ENCODE data around the gene RNF149. TPM values are rescaled to one million over a fixed set of nuclear protein-coding genes. Genes with fewer than 3 reads are reported as not detected.

The RNF149 gene
- total and polyA plus RNA-seq, 4 donors, result 22.9 to 92.1 (median 52.9) TPM

GRCh38 chr2:101340141-101340551, 31.6 kb upstream of the RNF149 start:
- no peak for DNase-seq
- Histone ChIP-seq H3K27me3 (ENCODE audit: control insufficient read depth in 1 of 2, insufficient read depth in 2 of 2, low read length in 1 of 2) (no peaks in the 10 kb centered on the region), H3K4me1 (ENCODE audit: control insufficient read depth in 1 of 2, insufficient read depth in 2 of 2, low read length in 2 of 2) (no peaks in the 10 kb centered on the region), H3K9me3 (ENCODE audit: control insufficient read depth, low read length) (no peaks in the 10 kb centered on the region), H3K27ac (ENCODE audit: low read depth in 1 of 2, low read length in 2 of 2) (no peak overlapping the region), H3K4me3 (ENCODE audit: low read length in 2 of 2) (no peak overlapping the region), H3K36me3 (ENCODE audit: control insufficient read depth in 1 of 2, insufficient read depth in 2 of 2, low read length in 1 of 2) (no peaks in the 10 kb centered on the region)
- WGBS, 2 donors, result 93 to 97% methylated on average over 1 of the region's 1 CpG
- intact Hi-C loops (cut with DNase I), result loop anchor here in 1 of 2 donors (10.0 kb wide), 1 partner anchor 495 kb away; no protein-coding TSS in a partner anchor
- ATAC-seq (ENCODE audit: low FRiP score), result no peak

DNA sequence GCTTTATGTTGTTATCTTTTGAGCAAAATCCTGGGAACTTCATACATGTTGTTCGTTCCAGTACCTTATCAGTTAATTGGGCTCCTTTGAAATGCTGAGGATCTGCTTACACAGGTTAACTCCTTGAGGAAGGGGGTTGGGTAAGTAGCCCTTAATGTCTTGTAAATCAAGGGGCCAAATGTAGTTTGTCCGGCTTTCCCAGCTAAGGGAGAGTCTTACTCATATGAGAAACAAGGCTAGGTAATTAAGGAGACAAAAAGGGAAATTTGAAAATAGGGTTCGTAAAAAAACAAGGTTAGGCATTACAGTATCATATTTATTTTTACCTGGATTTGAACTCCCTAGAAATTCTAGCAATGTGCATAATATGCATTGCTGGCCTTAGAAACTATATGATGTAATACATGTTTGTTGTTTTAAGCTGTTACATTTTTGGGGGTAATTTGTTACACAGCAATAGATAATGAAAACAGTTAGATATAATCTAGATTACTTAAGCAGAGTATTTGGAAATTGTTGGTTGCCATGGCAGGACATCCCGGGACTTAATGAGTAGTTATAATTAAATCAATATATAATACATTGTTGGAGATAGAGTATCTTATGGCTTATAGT, 30.9 kb upstream of the RNF149 start:
- Histone ChIP-seq H3K36me3 (ENCODE audit: control insufficient read depth in 1 of 2, insufficient read depth in 2 of 2, low read length in 1 of 2) (no peaks in the 10 kb centered on the region), H3K9me3 (ENCODE audit: control insufficient read depth, low read length) (no peaks in the 10 kb centered on the region), H3K4me3 (ENCODE audit: low read length in 2 of 2) (no peak overlapping the region), H3K27me3 (ENCODE audit: control insufficient read depth in 1 of 2, insufficient read depth in 2 of 2, low read length in 1 of 2) (no peaks in the 10 kb centered on the region), H3K27ac (ENCODE audit: low read depth in 1 of 2, low read length in 2 of 2) (no peak overlapping the region), H3K4me1 (ENCODE audit: control insufficient read depth in 1 of 2, insufficient read depth in 2 of 2, low read length in 2 of 2) (no peaks in the 10 kb centered on the region)
- DNase-seq (no peak), ATAC-seq (ENCODE audit: low FRiP score) (no peak)
- WGBS, 2 donors, result 88% methylated on average over 4 of the region's 4 CpGs
- intact Hi-C loops (cut with DNase I), result no loop called here

- Histone ChIP-seq H3K27ac (ENCODE audit: low read depth in 1 of 2, low read length in 2 of 2) (no peak overlapping the region), H3K4me3 (ENCODE audit: low read length in 2 of 2) (no peak overlapping the region), H3K36me3 (ENCODE audit: control insufficient read depth in 1 of 2, insufficient read depth in 2 of 2, low read length in 1 of 2) (no peaks in the 10 kb centered on the region), H3K9me3 (ENCODE audit: control insufficient read depth, low read length) (no peaks in the 10 kb centered on the region), H3K27me3 (ENCODE audit: control insufficient read depth in 1 of 2, insufficient read depth in 2 of 2, low read length in 1 of 2) (no peaks in the 10 kb centered on the region), H3K4me1 (ENCODE audit: control insufficient read depth in 1 of 2, insufficient read depth in 2 of 2, low read length in 2 of 2) (no peaks in the 10 kb centered on the region)
- intact Hi-C loops (cut with DNase I), result no loop called here
- WGBS, 2 donors, result 5 to 11% methylated on average over 2 of the region's 2 CpGs
- no peak for ATAC-seq (ENCODE audit: low FRiP score)
- DNase-seq, result no peak
These were observed 29.4 kb upstream of the RNF149 start for GRCh38 chr2:101337877-101338276.

- intact Hi-C loops (cut with DNase I), result no loop called here
- DNase-seq, result no peak
- Histone ChIP-seq H3K27ac (ENCODE audit: low read depth in 1 of 2, low read length in 2 of 2) (no peak overlapping the region), H3K4me1 (ENCODE audit: control insufficient read depth in 1 of 2, insufficient read depth in 2 of 2, low read length in 2 of 2) (no peaks in the 10 kb centered on the region), H3K4me3 (ENCODE audit: low read length in 2 of 2) (no peak overlapping the region), H3K27me3 (ENCODE audit: control insufficient read depth in 1 of 2, insufficient read depth in 2 of 2, low read length in 1 of 2) (no peaks in the 10 kb centered on the region), H3K36me3 (ENCODE audit: control insufficient read depth in 1 of 2, insufficient read depth in 2 of 2, low read length in 1 of 2) (no peaks in the 10 kb centered on the region), H3K9me3 (ENCODE audit: control insufficient read depth, low read length) (no peaks in the 10 kb centered on the region)
- no peak for ATAC-seq (ENCODE audit: low FRiP score)
- 74 to 75% methylated on average over 5 of the region's 5 CpGs for WGBS, 2 donors
These were observed 24.6 kb upstream of the RNF149 start for GRCh38 chr2:101332885-101333766.

GRCh38 chr2:101331202-101331601, 22.7 kb upstream of the RNF149 start:
- no peaks in the 10 kb centered on the region for H3K27me3 ChIP-seq (ENCODE audit: control insufficient read depth in 1 of 2, insufficient read depth in 2 of 2, low read length in 1 of 2)
- no peaks in the 10 kb centered on the region for H3K4me1 ChIP-seq (ENCODE audit: control insufficient read depth in 1 of 2, insufficient read depth in 2 of 2, low read length in 2 of 2)
- H3K4me3 ChIP-seq (ENCODE audit: low read length in 2 of 2), result no peak overlapping the region
- 89 to 93% methylated on average over 2 of the region's 2 CpGs for WGBS, 2 donors
- no peak overlapping the region for H3K27ac ChIP-seq (ENCODE audit: low read depth in 1 of 2, low read length in 2 of 2)
- intact Hi-C loops (cut with DNase I), result no loop called here
- ATAC-seq (ENCODE audit: low FRiP score), result no peak
- no peak for DNase-seq
- no peaks in the 10 kb centered on the region for H3K36me3 ChIP-seq (ENCODE audit: control insufficient read depth in 1 of 2, insufficient read depth in 2 of 2, low read length in 1 of 2)
- no peaks in the 10 kb centered on the region for H3K9me3 ChIP-seq (ENCODE audit: control insufficient read depth, low read length)

DNA sequence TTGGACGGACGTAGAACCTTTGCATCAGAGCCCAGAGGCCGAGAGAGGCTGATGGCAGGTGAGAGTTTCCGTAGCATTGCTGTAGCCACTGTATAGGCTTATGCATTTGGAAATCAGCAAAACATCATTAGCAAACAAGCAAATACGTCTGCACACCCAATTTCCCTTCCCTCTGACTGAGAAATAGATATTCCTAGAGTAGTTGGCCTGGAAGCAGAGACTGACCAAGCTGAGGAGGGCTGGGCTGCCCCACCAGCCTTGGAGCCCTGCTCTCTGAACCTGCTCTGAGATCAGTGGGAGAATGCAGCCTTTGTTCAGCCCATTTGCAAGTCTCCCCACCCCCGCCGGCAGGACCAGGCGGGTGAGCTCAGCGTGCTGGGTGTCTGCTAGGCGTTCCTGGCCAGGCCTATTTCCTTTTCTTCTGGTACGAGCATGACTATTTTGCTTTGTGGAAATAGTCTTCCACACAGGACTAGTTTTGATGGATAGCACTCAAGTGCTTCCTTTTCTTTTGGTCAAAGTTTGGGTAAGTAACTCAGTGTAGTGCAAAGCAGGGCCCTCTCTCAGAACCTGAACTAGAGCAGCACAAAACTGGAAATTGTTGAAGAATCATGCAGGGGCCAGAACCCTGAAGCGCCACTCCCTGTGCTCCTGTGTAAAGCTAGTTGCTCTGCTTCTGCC, 21.9 kb upstream of the RNF149 start:
- H3K36me3 ChIP-seq (ENCODE audit: control insufficient read depth in 1 of 2, insufficient read depth in 2 of 2, low read length in 1 of 2), result no peaks in the 10 kb centered on the region
- ATAC-seq (ENCODE audit: low FRiP score), result peak; percentile 57

DNA sequence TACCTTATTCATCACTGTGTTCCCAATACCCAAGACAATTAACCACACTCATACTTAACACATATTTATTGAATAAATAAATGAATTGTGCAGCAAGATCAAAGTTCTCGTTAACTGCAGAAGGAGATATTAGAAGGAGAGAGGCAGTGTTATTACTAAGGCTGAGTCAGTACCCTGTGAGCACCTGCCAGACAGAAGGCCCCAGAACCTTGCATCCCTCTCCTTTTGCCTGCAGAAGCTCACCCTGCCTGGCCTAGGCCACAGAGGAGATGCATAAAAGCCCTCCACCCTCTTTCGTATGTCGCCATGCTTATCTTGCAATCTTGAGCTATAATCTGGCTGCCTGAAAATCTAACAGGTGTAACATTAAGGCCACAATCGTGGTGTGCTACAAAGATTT, 20.5 kb upstream of the RNF149 start:
- 94 to 99% methylated on average over 4 of the region's 4 CpGs for WGBS, 2 donors
- intact Hi-C loops (cut with DNase I), result no loop called here
- DNase-seq, result no peak
- Histone ChIP-seq H3K36me3 (ENCODE audit: control insufficient read depth in 1 of 2, insufficient read depth in 2 of 2, low read length in 1 of 2) (no peaks in the 10 kb centered on the region), H3K27me3 (ENCODE audit: control insufficient read depth in 1 of 2, insufficient read depth in 2 of 2, low read length in 1 of 2) (no peaks in the 10 kb centered on the region), H3K27ac (ENCODE audit: low read depth in 1 of 2, low read length in 2 of 2) (no peak overlapping the region), H3K4me1 (ENCODE audit: control insufficient read depth in 1 of 2, insufficient read depth in 2 of 2, low read length in 2 of 2) (no peaks in the 10 kb centered on the region), H3K4me3 (ENCODE audit: low read length in 2 of 2) (no peak overlapping the region), H3K9me3 (ENCODE audit: control insufficient read depth, low read length) (no peaks in the 10 kb centered on the region)
- no peak for ATAC-seq (ENCODE audit: low FRiP score)

More for the DNA sequence above, 21.9 kb upstream of the RNF149 start:
- DNase-seq, result peak in 1 of 2 donors; percentile 79
- Histone ChIP-seq H3K9me3 (ENCODE audit: control insufficient read depth, low read length) (no peaks in the 10 kb centered on the region), H3K4me3 (ENCODE audit: low read length in 2 of 2) (no peak overlapping the region), H3K27ac (ENCODE audit: low read depth in 1 of 2, low read length in 2 of 2) (no peak overlapping the region), H3K4me1 (ENCODE audit: control insufficient read depth in 1 of 2, insufficient read depth in 2 of 2, low read length in 2 of 2) (no peaks in the 10 kb centered on the region), H3K27me3 (ENCODE audit: control insufficient read depth in 1 of 2, insufficient read depth in 2 of 2, low read length in 1 of 2) (no peaks in the 10 kb centered on the region)
- 55 to 57% methylated on average over 12 of the region's 12 CpGs for WGBS, 2 donors
- intact Hi-C loops (cut with DNase I), result no loop called here

DNA sequence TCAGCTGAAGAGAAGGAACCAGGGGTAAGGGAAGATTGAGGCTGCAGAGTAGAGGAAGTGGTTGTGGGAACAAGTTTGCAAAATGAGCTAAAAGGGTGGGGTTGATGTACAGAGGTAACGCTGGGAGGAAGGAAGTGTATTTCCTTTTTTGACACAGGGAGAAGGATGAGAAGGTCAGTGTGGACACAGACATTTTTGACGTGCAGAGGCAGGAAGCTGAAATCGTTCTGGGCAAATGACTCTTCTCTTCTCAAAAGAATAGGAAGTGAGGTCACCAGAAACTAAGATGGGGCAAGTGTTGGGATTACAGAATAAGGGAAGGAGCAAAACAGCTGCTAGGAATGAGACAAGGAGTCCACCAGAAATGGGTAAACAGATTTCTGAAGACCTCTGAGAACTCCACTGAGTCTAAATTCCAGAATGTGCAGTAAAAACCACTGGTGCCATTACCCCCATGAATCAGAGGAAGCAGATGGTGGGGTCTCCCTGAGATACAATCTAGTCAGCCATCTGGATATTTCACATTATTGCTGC, 20.0 kb upstream of the RNF149 start:
- DNase-seq, result peak in 1 of 2 donors; percentile 50
- Histone ChIP-seq H3K9me3 (ENCODE audit: control insufficient read depth, low read length) (no peaks in the 10 kb centered on the region), H3K36me3 (ENCODE audit: control insufficient read depth in 1 of 2, insufficient read depth in 2 of 2, low read length in 1 of 2) (no peaks in the 10 kb centered on the region), H3K4me1 (ENCODE audit: control insufficient read depth in 1 of 2, insufficient read depth in 2 of 2, low read length in 2 of 2) (no peaks in the 10 kb centered on the region), H3K27ac (ENCODE audit: low read depth in 1 of 2, low read length in 2 of 2) (no peak overlapping the region), H3K4me3 (ENCODE audit: low read length in 2 of 2) (no peak overlapping the region), H3K27me3 (ENCODE audit: control insufficient read depth in 1 of 2, insufficient read depth in 2 of 2, low read length in 1 of 2) (no peaks in the 10 kb centered on the region)
- WGBS, 2 donors, result 52 to 57% methylated on average over 3 of the region's 3 CpGs
- intact Hi-C loops (cut with DNase I), result no loop called here
- peak; percentile 69 for ATAC-seq (ENCODE audit: low FRiP score)
